Activated CD8-positive, alpha-beta memory T cell treated with anti-CD3 and anti-CD28 coated beads, Interleukin-2, amount 50 U/mL, for 24 hours (primary cell): Measurements from ENCODE around the gene BCOR.

Experiments
- DNase-seq: peaks from one replicate; pipeline ENCODE4 v3.0.0-alpha.2; 2020; ENCODE audit errors: extremely low read depth

The BCOR gene

GRCh38 chrX:40063555-40063954 lies 34.2 kb downstream of the BCOR start:
- DNase-seq, result no peak

- no peak for DNase-seq
Observed at GRCh38 chrX:40062525-40063155, 35.1 kb downstream of the BCOR start.

- no peak for DNase-seq
Observed at GRCh38 chrX:40061871-40062524, 35.8 kb downstream of the BCOR start.

DNA sequence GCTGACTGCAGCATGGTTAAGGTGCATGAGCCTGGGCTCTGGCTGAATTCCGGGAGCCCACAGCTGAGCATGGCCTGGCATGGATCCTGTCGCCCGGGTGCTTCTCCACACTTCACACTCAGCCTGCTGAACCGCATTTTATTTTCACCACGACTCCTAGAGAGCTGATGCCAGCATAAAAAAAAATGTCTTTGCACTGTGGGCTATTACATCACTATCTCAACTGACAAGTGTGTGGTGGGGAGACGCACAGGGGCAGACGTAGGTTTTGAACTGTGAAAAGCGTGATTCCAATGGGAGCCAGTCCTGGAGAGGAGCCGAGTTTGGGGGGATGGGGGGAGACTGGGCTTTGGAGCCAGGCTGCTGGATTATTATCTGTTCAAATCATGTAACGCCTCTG lies 36.8 kb downstream of the BCOR start:
- DNase-seq, result no peak

DNA sequence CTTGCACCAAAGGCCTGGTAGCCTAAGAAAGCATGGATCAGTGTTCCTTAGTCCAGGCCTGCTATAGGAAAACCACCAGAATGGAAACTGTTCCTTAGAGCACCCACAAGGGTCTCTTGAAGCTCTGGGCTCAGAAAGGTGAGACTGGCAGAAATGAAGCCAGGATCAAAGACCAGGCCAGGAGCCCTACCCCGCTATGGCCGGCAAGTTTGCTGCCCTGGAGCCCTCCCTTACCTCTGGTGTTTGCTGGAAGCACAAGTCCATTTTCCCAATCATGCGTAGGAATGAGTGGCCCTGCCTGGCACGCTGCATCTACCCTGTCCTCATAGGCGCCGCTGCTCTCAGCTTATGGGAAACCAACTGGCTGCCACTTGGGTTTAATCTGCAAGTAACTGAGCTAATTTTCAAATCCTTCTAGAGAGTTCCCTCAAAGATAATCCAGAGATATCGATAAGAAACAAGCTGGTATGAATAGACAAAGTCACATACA lies 37.4 kb downstream of the BCOR start:
- DNase-seq, result no peak

DNA sequence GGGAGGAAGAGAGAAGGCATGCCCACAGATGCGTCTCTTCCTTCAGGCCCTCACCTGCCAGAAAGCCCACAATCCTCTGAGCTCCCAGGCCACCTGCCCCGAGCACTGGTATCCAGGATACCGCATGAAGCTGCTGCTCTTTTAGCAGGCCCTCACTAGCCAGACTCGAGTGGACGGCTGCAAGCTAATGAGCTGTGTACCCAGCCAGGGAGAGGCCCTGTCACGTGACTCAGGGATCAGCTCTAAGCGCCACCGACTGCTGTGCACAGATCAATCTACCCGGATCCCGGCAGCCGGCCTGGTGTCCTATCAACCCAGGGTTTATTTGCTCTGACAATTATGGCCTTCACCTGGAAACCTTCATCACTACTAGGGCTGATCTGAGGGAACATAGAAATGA lies 39.0 kb downstream of the BCOR start:
- no peak for DNase-seq

GRCh38 chrX:40057405-40057804 lies 40.4 kb downstream of the BCOR start:
- DNase-seq, result no peak

DNA sequence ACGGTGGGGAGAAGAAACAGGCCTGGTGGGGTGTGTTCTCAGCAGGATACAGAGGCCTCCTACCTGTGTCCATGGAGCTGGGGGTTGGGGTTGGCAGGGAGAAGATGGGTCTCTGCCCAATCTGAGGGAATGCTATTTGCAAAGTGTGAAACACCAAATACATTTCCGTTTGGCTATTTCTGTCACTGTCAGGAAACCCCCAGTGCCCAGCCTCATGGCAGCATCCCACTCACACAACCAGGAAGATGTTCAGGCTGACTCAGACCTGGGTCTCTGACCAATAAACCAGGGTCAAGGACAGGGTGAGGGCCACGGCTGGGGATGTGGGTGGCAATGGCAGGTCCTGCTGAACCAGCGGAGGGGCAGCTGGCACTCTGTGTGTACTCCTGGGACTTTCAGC lies 41.3 kb downstream of the BCOR start:
- DNase-seq, result no peak

DNA sequence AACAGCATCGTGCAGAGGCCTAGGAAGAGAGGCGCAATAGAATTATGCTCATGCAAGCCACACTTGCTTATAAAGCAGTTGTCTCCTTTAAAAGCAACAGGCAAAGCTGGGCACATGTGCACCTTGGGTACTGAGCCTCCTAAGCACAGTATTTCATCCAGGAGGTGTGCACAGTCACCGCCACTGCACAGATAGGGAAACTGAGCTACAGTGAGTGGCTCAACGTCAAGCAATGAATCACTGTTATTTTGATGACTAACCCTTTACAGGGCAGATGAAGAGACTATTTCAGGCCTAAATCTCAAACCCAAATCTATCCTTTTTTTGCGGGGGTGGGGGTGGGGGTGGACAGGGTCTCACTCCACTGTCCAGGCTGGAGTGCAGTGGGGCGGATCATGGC lies 42.3 kb downstream of the BCOR start:
- no peak for DNase-seq

DNA sequence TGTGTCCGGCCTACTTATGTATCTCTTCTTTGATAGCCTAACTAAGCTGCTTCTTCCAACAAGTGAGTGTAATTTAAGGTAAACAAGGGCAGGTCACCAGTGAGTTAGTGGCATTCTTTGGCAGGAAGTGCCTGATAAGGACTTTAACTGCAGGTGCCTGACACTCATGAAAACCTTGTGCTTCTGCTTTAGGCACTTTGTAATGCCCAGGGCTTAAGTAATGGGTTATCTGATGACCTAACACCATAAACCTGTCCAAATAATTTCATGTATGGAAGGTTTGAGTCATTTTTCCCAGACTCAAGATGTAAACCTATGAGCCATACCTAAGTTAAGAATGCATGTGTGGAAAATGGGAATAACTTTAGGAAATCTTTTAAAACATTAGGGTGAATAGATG lies 43.0 kb downstream of the BCOR start:
- no peak for DNase-seq

DNA sequence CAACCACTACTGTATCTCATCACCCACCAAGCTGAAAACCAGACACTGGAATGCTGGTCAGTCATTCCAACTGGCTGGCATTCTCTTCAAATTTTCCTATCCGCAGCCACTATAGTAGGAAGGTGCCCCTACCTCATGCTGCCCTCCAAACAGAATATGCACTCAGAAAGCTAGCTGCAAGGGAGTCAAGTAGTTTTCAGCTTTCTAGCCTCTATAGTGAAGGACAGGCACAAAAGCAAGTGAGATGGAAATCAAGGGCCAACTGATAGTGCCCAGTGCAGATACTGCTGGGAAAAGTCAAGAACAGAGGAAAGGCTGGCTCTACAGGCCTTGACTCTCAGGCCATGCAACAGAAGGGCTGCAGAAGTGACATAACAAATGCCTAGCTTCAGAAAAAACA lies 47.2 kb downstream of the BCOR start:
- DNase-seq, result no peak

DNA sequence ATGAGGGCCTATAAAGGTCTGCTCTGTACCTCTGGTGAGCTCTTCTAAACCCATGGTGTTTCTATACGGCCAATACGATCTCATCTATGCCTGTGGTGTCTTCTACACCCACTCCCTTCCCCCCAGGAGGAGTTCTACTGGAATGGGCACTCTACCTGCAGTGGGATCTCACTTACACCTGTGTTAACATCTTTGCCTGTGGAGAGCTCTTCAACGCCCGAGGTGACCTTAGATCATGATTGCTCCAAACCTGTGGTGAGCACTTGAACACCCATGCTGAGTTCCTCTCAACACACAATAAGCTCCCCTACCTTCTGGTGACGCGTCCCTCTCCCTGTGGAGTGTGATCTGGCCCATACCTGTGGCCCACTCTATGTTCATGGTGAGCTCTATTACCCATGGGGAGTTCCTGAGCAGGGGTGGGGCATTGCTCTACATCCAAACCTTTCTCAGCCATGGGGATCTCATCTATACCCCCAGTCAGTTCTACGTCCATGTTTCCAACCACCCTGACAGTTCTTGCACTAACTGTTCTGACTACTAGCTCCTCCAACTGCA lies 48.6 kb downstream of the BCOR start:
- no peak for DNase-seq

- no peak for DNase-seq
Observed at GRCh38 chrX:40047485-40047884, 50.3 kb downstream of the BCOR start.

GRCh38 chrX:40043895-40044294 lies 53.9 kb downstream of the BCOR start:
- no peak for DNase-seq

DNA sequence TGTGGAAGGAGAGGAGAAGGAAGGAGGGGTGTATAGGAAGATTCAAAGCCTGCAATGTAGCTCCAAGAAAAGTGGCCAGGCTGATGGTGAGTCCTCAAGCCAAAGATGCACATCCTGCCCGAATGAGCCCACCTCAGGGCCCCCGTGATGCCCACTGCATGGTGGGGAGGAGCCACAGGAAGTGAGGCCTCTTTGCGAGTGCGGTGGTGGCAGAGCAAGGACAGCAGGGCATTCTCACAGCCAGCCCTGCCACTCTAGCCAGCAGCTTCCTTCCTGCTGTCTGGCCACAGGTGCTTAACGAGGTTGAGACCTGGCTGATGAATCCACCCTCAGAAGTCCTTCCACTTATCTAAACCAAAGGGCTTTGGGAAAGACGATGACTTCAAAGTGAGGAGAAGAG lies 55.8 kb downstream of the BCOR start:
- no peak for DNase-seq

DNA sequence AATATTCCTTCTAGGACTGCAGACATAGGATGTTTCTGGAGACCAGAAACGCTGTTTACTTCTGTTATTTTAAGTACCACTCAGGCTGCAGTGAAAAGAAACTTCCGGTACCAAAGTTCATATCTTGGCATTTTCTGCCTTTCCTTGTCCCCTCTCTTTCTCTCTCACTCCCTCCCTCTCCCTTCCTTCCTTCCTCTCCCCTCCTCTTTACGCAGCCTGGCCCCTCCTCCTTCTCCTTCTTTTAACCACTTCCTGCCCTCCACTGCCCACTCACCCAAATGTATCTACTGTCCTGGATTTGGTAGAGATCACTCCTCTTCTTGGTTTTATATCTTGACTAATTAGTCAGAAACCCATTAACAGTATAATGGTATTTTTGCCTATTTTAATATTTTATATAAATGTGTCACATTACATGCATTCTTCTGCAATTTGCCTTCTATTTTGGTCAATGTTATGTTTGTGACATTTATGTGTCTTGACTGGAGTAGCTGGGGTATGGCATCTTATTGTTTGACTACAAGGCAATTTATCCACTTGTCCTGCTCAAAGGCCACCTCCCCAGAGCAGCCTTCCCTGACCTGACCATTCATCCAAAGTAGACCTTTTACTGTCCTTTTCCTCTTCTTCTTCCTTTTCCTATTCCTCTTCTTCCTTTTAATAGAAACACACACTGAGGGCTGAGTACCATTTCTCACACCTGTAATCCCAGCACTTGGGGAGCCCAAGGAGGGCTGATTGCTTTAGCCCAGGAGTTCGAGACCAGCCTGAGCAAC lies 56.9 kb downstream of the BCOR start:
- no peak for DNase-seq

DNA sequence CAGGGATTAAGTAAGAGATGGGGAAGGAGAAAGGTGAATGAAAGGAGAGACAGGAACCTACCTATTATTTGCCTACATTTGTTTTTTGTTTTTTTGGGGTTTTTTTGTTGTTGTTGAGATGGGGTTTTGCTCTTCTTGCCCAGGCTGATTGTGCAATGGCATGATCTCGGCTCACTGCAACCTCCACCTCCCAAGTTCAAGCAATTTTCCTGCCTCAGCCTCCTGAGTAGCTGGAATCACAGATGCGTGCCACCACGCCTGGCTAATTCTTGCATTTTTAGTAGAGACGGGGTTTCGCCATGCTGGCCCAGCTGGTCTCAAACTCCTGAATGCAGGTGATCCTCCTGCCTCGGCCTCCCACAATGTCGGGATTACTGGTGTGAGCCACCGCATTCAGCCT lies 57.9 kb downstream of the BCOR start:
- no peak for DNase-seq

GRCh38 chrX:40037367-40037766 lies 60.4 kb downstream of the BCOR start:
- no peak for DNase-seq

GRCh38 chrX:40035726-40036125 lies 62.0 kb downstream of the BCOR start:
- DNase-seq, result no peak

DNA sequence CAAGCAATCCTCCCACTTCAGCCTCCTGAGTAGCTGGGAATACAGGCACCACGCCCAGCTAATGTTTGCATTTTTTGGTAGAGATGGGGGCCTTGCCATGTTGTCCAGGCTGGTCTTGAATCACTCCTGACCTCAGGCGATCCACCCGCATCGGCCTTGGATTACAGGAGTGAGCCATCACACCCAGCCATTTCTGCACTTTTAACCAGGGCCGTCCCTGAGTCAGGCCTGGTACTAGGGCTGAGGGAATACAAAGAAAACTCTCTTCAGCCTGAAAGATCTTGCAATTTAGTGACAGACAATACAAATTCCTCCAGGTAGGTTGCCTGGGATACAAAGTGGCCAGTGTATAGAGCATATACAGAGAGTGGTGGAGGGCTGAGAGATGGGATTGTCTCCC lies 65.8 kb downstream of the BCOR start:
- DNase-seq, result no peak

DNA sequence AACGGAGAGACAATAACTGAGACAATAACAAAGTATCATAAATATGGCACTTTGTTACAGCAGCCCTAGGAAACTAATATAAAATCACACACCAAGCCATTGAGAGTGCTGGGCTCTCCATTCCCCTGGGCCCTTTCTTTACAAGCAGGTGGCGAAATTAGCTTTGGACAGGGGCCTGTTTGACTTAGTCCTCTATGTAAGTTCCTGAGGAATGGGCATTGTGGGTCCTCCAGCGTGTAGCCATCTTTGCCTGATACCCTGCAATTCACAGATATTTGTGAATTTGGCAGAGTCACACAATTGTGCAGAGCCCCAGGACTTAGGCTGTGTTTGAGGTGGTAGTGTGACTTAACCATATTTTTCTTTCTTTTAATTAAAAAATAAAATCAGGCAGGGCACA lies 67.6 kb downstream of the BCOR start:
- no peak for DNase-seq

GRCh38 chrX:40022421-40022820 lies 75.3 kb downstream of the BCOR start:
- no peak for DNase-seq

- no peak for DNase-seq
Observed at GRCh38 chrX:40021647-40022046, 76.1 kb downstream of the BCOR start.
